CD4-positive, alpha-beta T cell treated with Interleukin-21 for 1 hour (primary cell): ENCODE measurements around the gene KISS1R.
"Not testable (repeated sequence)": the region's sequence is repeated elsewhere in the genome, so short reads cannot be mapped to it uniquely, and the experiment has no call there.

Source experiments
- DNase-seq: peaks from one replicate; pipeline ENCODE4 v3.0.0-alpha.2; 2020

Gene KISS1R

GRCh38 chr19:882871-883497, 34.1 kb upstream of the KISS1R start:
- DNase-seq, result no peak

GRCh38 chr19:883661-884211, 33.4 kb upstream of the KISS1R start:
- DNase-seq, result no peak

- DNase-seq, result no peak
Measured at GRCh38 chr19:884420-885211, 32.5 kb upstream of the KISS1R start.

GRCh38 chr19:885536-886224, 31.5 kb upstream of the KISS1R start:
- DNase-seq, result no peak

- no peak for DNase-seq
Measured at GRCh38 chr19:887072-887471, 30.1 kb upstream of the KISS1R start.

GRCh38 chr19:887599-887998, 29.5 kb upstream of the KISS1R start:
- DNase-seq, result no peak

GRCh38 chr19:888581-889385, 28.4 kb upstream of the KISS1R start:
- no peak for DNase-seq

- DNase-seq, result no peak
Measured at GRCh38 chr19:889662-890295, 27.4 kb upstream of the KISS1R start.

- no peak for DNase-seq
Measured at GRCh38 chr19:890831-891230, 26.3 kb upstream of the KISS1R start.

GRCh38 chr19:891421-892200, 25.5 kb upstream of the KISS1R start:
- not testable (repeated sequence) for DNase-seq

- no peak for DNase-seq
Measured at GRCh38 chr19:892243-892893, 24.8 kb upstream of the KISS1R start.

GRCh38 chr19:892894-893689, 24.0 kb upstream of the KISS1R start, which contains the start of the genes MED16 and RNU6-9:
MED16 (minus strand) TSS chr19:893187; CDS start chr19:891131, 2,056 bp downstream.
RNU6-9 (plus strand) TSS chr19:893484.
- peak; percentile 93 for DNase-seq

GRCh38 chr19:896434-896833, 20.7 kb upstream of the KISS1R start:
- no peak for DNase-seq

GRCh38 chr19:896999-897398, 20.1 kb upstream of the KISS1R start:
- DNase-seq, result no peak

- DNase-seq, result no peak
Measured at GRCh38 chr19:897442-898039, 19.6 kb upstream of the KISS1R start.

GRCh38 chr19:898663-899062, 18.5 kb upstream of the KISS1R start:
- no peak for DNase-seq

GRCh38 chr19:899336-900042, 17.6 kb upstream of the KISS1R start:
- DNase-seq, result no peak

GRCh38 chr19:900043-900301, 17.2 kb upstream of the KISS1R start:
- DNase-seq, result no peak
